NCI-H345 treated with DMSO at 0.1 percent for 48 hours (cell line): ENCODE results near the gene CDK17.
"Not testable (repeated sequence)": the region's sequence is repeated elsewhere in the genome, so short reads cannot be mapped to it uniquely, and the experiment has no call there.

Experiments
- DNase-seq: peaks from one replicate; lab custom pipeline; 2025; ENCODE audit not compliant: unreplicated experiment; lab: John Stamatoyannopoulos, UW

CDK17 gene

GRCh38 chr12:96419576-96420276 is 19.5 kb upstream of the CDK17 start:
- no peak for DNase-seq

DNA sequence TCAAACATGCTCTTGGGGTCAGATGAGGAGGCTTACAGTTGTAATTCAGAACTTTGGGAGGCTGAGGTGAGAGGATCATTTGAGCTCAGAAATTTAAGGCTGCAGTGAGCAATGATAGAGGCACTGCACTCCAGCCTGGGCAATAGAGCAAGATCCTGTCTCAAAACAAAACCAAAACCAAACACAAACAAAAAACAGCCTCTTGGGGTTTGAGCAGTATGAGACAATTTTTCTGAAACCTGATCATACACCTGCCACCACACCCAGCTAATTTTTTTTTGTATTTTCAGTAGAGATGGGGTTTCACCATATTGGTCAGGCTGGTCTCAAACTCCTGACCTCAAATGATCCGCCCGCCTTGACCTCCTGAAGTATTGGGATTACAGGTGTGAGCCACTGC is 17.4 kb upstream of the CDK17 start:
- not testable (repeated sequence) for DNase-seq

GRCh38 chr12:96416033-96416799 is 16.0 kb upstream of the CDK17 start:
- no peak for DNase-seq

- DNase-seq: no peak
Observed at GRCh38 chr12:96414637-96415036, 14.4 kb upstream of the CDK17 start.

DNA sequence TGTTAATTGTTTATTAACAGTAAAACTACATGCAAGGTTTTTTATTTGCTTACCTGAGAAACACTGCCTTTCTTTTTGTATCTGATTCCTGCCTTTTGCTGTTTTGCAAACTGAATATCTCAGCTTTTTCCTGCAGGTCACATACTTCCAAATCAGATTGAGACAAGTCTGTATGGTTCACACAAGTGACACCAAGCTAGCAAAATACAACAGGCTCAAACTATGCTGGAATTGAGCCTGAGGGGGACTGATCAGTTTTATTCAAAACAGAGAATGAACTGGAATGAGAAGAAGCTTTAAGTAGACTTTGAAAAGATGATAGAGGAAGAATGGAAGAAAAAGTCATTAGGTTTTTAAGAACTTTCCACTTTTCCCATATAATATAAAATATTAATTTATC is 12.2 kb upstream of the CDK17 start:
- DNase-seq: no peak

DNA sequence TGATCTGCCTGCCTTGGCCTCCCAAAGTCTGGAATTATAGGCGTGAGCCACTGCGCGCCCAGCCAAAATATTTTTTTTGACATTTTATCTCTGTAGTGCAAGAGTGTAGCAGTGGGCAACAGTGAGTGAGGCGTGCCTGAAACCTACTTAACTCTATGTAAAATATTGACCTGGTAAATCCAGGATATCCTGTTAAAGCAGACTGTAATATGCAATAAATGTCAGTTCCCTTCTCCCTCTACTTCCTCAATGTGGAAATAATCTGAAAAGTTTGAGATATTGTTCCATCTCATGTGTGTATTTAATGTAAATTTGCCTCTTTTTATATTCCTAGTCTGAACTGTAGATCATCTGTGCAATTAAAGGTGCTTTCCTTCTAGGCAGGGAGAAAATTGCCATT is 9.5 kb upstream of the CDK17 start:
- no peak for DNase-seq

DNA sequence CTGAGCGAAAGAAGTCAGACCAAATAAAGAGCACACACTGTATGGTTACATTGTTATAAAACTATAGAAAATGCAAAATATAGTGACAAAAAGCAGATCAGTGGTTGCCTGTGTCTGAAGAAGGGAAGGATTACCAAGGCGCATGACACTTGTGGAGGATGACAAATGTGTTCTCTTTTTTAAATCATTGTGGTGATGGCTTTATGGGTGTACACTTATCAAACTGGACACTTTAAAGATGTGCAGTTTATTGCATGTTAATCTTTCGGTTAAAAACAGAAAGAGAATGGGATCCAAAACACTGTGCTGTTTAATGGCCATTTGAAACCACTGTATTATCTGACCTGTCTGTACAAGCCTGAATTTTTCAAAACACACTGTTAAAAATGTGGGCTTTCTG is 8.8 kb upstream of the CDK17 start:
- DNase-seq: no peak

DNA sequence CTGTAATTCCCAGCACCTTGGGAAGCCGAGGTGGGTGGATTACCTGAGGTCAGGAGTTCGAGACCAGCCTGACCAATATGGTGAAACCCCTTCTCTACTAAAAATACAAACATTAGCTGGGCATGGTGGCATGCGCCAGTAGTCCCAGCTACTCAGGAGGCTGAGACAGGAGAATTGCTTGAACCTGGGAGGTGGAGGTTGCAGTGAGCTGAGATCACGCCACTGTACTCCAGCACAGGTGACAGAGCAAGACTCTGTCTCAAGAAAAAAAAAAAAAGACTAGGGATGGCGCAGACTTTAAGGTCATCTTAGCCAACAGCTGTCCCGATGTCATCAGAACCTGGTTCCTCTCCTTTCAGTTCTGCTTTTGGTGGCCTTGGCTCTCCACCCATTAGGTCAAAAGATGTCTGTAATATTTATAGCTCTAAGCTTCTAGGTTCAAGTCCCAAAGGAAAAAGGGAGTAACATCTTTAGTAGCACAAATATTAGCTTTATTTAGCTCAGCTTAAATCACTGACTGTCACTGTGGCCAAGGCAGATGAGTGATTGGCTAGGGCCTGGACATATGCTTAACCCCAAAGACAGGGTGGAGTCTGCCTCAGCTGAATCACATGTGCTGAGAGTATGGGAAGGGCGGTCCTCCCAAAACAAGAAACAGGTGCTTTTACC is 7.3 kb upstream of the CDK17 start:
- not testable (repeated sequence) for DNase-seq

- DNase-seq: no peak
Observed at GRCh38 chr12:96404696-96405095, 4.5 kb upstream of the CDK17 start.

DNA sequence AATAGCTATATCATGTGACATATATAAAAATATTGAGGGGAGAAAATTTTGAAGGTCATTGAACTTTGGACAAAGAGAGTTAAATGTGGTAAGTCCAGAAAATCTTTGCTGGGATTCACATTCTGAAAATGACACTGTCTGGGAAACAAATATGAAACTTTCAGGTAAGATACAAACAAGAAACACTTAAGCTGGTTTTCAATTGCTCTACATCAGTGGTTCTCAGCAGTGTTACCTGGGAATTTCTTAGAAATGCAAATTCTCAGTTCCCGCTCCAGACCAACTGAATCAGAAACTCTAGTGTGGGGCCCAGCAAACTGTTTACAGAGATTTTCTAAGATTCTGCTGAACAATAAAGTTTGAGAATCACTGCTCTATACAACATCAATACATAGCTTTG is 3.6 kb upstream of the CDK17 start:
- no peak for DNase-seq

- DNase-seq: not testable (repeated sequence)
Observed at GRCh38 chr12:96402522-96402921, 2.3 kb upstream of the CDK17 start.

DNA sequence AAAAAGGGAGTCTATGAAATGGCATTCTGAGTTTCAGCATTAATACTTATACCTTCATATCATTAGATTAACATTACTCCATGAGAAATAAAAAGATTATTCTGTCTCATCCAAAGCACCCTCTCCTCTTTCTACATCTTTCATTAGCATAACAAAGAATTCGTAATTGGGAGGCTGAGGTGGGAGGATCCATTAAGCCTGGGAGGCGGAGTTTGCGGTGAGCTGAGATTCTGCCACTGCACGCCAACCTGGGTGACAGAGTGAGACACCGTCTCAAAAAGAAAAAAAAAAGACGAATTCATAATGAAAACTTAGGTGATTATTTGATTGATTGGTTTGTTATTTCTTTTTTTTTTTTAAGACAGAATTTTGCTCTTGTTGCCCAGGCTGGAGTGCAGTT is 1.8 kb upstream of the CDK17 start:
- no peak for DNase-seq

- DNase-seq: peak; percentile 62
Observed at GRCh38 chr12:96401076-96401871, 1.0 kb upstream of the CDK17 start.

DNA sequence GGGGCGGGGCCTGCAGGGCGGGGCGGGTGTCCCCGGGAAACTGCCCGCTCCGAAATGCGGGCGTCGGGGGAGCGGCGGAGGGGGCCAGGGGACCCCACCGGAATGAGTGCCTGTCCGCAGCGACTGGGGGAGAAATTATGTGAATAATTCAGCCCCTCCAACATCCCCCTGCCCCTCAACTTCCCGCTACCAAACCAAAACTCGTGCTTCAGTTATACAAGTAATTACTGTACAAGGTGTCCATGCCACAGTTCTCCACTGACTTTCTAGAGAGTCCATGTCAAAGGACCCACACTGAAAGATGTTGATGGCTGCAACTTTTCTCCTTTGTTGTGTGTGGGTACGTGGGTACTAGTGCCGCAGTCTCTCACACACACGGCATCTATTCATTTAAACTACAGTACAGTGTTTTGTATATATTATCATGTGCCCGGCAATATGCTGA is 414 bp upstream of the CDK17 start:
- peak; percentile 40 for DNase-seq

DNA sequence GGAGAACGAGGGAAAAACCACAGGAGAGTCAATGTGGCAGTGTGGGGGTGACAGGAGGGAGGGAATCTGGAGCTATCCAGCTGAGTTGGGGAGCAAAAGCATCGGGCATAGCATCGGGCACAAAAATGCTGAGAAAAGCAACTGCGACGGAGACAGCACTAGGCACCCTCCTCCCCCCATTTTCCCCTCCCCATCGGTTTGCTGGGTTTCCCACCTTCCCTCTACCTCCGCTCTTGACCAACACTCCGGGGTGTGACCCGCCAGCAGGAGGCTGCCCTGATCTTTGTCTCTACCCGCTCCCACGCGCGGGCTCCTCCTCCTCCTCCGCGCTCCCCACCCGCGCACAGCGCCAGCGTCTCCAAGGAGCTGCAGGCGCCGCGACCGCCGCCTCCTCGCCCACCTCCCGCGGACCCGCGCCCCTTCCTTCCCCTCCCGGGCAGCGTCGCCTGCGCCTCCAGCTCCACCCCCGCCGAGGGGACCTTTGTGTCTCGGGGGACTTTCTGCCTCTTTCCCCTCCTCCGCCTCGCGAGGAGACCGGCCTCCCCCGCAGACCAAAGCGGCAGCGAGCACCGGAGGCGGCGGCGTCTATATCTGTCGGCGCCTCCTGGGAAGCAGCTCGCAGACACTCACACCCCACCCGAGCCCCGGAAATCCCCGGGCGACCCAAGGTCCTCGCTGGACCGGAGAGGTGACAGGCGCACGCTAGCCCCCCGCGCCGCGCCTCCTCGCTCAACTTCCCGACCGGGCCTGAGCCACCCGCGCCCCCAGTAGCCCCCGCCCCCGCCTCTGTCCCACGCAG is 920 bp downstream of the CDK17 start:
- DNase-seq: no peak

- DNase-seq: no peak
Observed at GRCh38 chr12:96398424-96399119, 1.7 kb downstream of the CDK17 start.

- DNase-seq: no peak
Observed at GRCh38 chr12:96397756-96398423, 2.3 kb downstream of the CDK17 start.

GRCh38 chr12:96396914-96397313 is 3.3 kb downstream of the CDK17 start:
- no peak for DNase-seq

- no peak for DNase-seq
Observed at GRCh38 chr12:96396209-96396608, 4.0 kb downstream of the CDK17 start.
